Activated naive CD4-positive, alpha-beta T cell treated with anti-CD3 and anti-CD28 coated beads for 36 hours (primary cell): ENCODE results near the gene OSBPL9. TPM values are rescaled to one million over a fixed set of nuclear protein-coding genes. Genes with fewer than 3 reads are reported as not detected.
"Not testable (repeated sequence)": the region's sequence is repeated elsewhere in the genome, so short reads cannot be mapped to it uniquely, and the experiment has no call there.

Experiments
- CTCF ChIA-PET: fragments of 350-600 bp; sonication (Branson Sonifier 250); formaldehyde crosslinking; loops from one replicate; lab custom pipeline; 2021; ENCODE audit warnings: antibody characterized with exemption; lab: Charles Lee
- DNase-seq: peaks from one replicate; pipeline ENCODE4 v3.0.0-alpha.2; 2020
- H3K27ac Mint-ChIP-seq: one replicate; pipeline ENCODE4 v1.8.0; 2021; ENCODE audit warnings: mild to moderate bottlenecking, mixed read lengths
- H3K27me3 Mint-ChIP-seq: one replicate; pipeline ENCODE4 v1.8.0; 2021; ENCODE audit warnings: low read depth, mixed read lengths
- H3K36me3 Mint-ChIP-seq: one replicate; pipeline ENCODE4 v1.8.0; 2021; ENCODE audit warnings: low read depth, mixed read lengths
- H3K4me1 Mint-ChIP-seq: one replicate; pipeline ENCODE4 v1.8.0; 2021; ENCODE audit warnings: low read depth, mixed read lengths
- H3K4me3 Mint-ChIP-seq: one replicate; pipeline ENCODE4 v1.8.0; 2021; ENCODE audit warnings: mild to moderate bottlenecking, moderate library complexity, mixed read lengths
- H3K9me3 Mint-ChIP-seq: one replicate; pipeline ENCODE4 v1.8.0; 2021; ENCODE audit warnings: mixed read lengths
- intact Hi-C: fragments of 100-400 bp; cut with micrococcal nuclease; formaldehyde crosslinking; loops from one replicate; pipeline ENCODE4 v1.15.1; 2023
- total RNA-seq, 2 experiments: library from RNA; stranded (reverse); gene quantifications; one replicate each; pipeline ENCODE4 v1.2.3, GENCODE V29; 2021

The OSBPL9 gene
- total RNA-seq, 2 experiments from 2014 or later, result 38.2 to 40.7 TPM

DNA sequence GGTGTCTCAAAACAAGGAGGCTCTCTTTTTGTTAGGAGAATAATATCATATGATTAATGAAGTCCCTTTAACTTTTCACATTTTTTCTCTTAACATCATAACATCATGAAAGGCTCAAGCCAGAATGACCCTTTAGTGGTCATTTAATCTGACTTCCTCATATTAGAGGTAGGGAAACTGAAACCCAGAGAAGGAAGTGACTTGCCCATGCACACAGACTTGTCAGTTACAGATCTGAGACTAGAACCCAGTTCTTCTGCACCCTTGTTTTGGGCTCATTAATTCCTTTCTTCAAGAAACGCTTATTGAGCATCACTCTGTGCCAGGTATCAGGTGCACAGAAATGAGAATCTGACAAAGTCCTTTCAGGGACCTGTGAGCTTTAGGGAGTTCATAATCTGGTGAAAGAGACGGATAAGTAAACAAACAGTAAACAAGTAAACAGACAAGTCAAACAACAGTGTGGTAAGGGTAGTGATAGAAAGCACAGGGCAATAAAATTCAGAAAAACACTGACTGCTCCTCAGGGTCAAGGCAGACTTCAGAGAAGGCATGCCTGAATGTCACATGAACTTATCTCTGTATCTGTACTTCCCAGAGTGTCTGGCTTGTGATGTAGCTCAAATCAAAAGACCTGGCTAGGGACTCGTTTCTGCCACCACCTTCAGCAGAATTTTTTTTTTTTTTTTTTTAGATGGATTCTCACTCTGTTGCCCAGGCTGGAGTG, 38.3 kb upstream of the OSBPL9 start:
- Mint-ChIP-seq H3K27ac (no peak overlapping the region), H3K27me3 (no peaks in the 10 kb centered on the region), H3K4me1 (peaks cover 23% of the 10 kb centered on the region), H3K4me3 (no peak overlapping the region), H3K36me3 (no peaks in the 10 kb centered on the region), H3K9me3 (peaks cover 2% of the 10 kb centered on the region)
- no peak for DNase-seq
- CTCF ChIA-PET, result no interaction called here
- intact Hi-C loops, result no loop called here

DNA sequence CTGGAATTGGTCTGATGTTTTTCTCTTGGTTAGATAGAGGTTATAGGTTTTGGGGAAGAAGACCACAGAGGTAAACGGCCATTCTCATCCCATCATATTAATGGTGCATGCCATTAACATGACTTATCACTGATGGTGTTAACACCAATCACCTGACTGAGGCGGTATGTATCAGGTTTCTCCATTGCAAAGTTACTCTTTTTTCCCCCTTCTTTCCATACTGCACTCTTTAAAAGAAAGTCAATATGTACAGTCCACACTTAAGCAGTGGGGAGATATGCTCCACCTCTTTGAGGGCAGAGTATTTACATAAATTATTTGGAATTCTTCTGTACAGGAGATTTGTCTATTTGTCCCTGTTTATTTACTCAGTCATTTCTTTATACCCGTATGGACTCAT, 35.7 kb upstream of the OSBPL9 start:
- CTCF ChIA-PET, result interaction anchor here (0.7 kb wide), 1 partner anchor 811 kb away, joined by 3 read pairs; no protein-coding TSS in a partner anchor
- Mint-ChIP-seq H3K4me1 (peaks cover 8% of the 10 kb centered on the region), H3K4me3 (no peak overlapping the region), H3K27me3 (no peaks in the 10 kb centered on the region), H3K9me3 (peaks cover 2% of the 10 kb centered on the region), H3K27ac (no peak overlapping the region), H3K36me3 (no peaks in the 10 kb centered on the region)
- intact Hi-C loops, result no loop called here
- no peak for DNase-seq

DNA sequence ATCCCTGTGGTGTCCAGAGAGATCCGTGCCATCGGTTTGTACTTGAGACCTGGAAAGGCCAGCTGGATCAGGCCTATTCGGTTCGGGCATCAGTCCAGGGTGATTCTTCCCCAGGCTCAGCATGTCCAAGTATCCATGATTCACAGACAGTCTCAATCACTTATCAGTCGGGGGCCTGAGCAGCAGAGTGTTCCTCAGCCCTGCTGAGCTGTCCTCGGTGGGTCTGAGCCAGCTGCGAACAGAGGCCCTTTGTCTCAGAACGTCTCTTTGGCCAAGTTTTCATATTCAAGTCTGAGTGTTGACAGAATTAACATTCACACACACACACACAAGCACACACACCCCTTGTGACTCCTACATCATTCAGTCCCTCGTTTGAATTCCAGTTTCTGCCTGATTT, 33.4 kb upstream of the OSBPL9 start:
- CTCF ChIA-PET, result interaction anchor here (0.6 kb wide), 1 partner anchor 68 kb away, joined by 3 read pairs; no protein-coding TSS in a partner anchor
- H3K36me3 Mint-ChIP-seq, result no peaks in the 10 kb centered on the region
- no peaks in the 10 kb centered on the region for H3K9me3 Mint-ChIP-seq
- no peaks in the 10 kb centered on the region for H3K27me3 Mint-ChIP-seq
- no peak overlapping the region for H3K27ac Mint-ChIP-seq
- no peaks in the 10 kb centered on the region for H3K4me1 Mint-ChIP-seq
- H3K4me3 Mint-ChIP-seq, result no peak overlapping the region
- intact Hi-C loops, result no loop called here
- no peak for DNase-seq

GRCh38 chr1:51584021-51584420, 32.9 kb upstream of the OSBPL9 start:
- Mint-ChIP-seq H3K27ac (no peak overlapping the region), H3K4me1 (no peaks in the 10 kb centered on the region), H3K27me3 (no peaks in the 10 kb centered on the region), H3K4me3 (no peak overlapping the region), H3K9me3 (no peaks in the 10 kb centered on the region), H3K36me3 (no peaks in the 10 kb centered on the region)
- no peak for DNase-seq
- CTCF ChIA-PET, result no interaction called here
- intact Hi-C loops, result no loop called here

DNA sequence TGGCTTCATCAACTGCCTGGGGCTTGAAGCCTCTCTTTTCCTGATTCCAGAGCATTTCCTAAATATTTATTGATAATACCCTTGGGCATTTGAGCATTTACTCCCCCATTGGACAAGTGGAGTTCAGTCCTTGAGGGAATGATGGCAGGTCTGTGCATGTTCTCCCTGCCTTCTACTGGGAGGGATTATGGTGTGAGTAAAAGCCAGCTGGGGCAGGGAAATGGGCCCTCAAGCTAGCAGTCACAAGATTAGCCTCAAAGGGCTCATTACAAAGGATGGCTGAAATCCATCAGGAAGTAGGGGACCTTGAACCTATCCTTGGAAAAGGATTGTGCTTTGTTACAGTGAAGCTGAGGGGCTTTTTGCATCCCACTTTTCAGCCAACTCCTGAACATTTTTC, 24.2 kb upstream of the OSBPL9 start:
- no peak for DNase-seq
- Mint-ChIP-seq H3K27ac (no peak overlapping the region), H3K36me3 (no peaks in the 10 kb centered on the region), H3K4me1 (no peaks in the 10 kb centered on the region), H3K4me3 (no peak overlapping the region), H3K27me3 (no peaks in the 10 kb centered on the region), H3K9me3 (no peaks in the 10 kb centered on the region)
- intact Hi-C loops, result no loop called here
- CTCF ChIA-PET, result no interaction called here

DNA sequence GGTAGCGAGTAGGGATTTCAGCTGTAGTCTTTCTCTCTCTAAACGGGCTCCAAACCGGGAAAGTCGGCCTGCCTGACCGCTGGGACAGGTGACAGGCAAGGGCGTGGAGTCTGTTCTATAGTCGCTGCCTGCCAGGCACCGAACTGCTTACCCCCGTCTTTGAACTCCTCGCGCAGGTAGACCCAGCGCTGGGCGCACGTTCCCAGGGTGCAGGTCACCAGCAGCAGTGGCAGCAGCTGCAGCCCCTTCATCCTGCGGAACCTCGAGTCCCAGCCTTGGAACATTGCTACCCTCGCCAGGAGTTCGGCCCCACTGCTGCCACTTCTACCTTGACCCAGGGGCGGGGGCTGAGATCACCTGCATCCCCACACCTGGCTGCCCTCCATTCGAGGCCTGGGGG, 22.2 kb upstream of the OSBPL9 start:
- no peak for DNase-seq
- no peak overlapping the region for H3K27ac Mint-ChIP-seq
- no peaks in the 10 kb centered on the region for H3K9me3 Mint-ChIP-seq
- no peaks in the 10 kb centered on the region for H3K27me3 Mint-ChIP-seq
- CTCF ChIA-PET, result no interaction called here
- H3K36me3 Mint-ChIP-seq, result no peaks in the 10 kb centered on the region
- no peak overlapping the region for H3K4me3 Mint-ChIP-seq
- H3K4me1 Mint-ChIP-seq, result no peaks in the 10 kb centered on the region
- intact Hi-C loops, result no loop called here

GRCh38 chr1:51600529-51600928, 16.4 kb upstream of the OSBPL9 start:
- DNase-seq, result no peak
- no peaks in the 10 kb centered on the region for H3K9me3 Mint-ChIP-seq
- no peaks in the 10 kb centered on the region for H3K4me1 Mint-ChIP-seq
- CTCF ChIA-PET, result no interaction called here
- no peaks in the 10 kb centered on the region for H3K36me3 Mint-ChIP-seq
- no peaks in the 10 kb centered on the region for H3K27me3 Mint-ChIP-seq
- no peak overlapping the region for H3K4me3 Mint-ChIP-seq
- intact Hi-C loops, result no loop called here
- no peak overlapping the region for H3K27ac Mint-ChIP-seq

- Mint-ChIP-seq H3K27me3 (no peaks in the 10 kb centered on the region), H3K4me1 (no peaks in the 10 kb centered on the region), H3K27ac (no peak overlapping the region), H3K4me3 (no peak overlapping the region), H3K9me3 (no peaks in the 10 kb centered on the region), H3K36me3 (no peaks in the 10 kb centered on the region)
- intact Hi-C loops, result no loop called here
- CTCF ChIA-PET, result no interaction called here
- DNase-seq, result no peak
Measured at GRCh38 chr1:51600965-51601364, 15.9 kb upstream of the OSBPL9 start.

DNA sequence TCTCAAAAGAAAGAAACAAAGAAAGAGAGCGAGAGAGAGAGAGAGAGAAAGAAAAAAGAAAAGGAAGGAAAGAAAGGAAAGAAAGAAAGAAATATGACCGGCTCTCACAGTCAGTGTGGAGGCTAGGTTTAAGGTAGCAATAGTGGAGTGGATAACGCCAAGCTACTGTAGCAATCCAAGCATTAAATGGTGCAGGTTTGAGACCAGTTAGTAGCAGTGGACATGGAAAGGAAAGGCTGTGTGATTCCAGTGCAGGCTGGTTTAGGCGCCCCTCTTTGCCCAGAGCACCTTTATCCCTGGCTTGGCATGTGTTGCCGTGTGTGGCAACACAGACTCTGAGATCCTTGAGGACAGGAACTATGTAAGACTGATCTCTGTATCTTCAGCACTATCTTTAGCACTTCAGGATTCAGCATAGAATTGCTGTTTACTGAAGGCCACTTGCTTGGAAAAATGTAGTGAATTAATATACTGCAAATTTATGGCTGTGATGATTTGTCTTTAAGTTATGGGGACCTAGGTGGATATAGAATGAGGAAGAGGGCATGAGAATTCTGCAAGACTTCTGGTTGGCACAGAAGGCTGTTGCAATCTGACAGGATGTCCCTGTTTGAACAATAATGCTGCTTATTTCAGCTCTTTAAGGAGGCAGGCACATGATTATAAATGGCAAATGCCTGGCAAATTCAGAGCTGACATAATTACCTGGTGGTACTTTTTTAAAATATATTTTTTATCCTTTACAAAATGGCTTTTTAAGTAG, 10.8 kb upstream of the OSBPL9 start:
- H3K27me3 Mint-ChIP-seq, result no peaks in the 10 kb centered on the region
- no peaks in the 10 kb centered on the region for H3K9me3 Mint-ChIP-seq
- CTCF ChIA-PET, result interaction anchor here (0.7 kb wide), 1 partner anchor 53 kb away, joined by 3 read pairs; no protein-coding TSS in a partner anchor
- intact Hi-C loops, result no loop called here
- no peaks in the 10 kb centered on the region for H3K4me1 Mint-ChIP-seq
- H3K4me3 Mint-ChIP-seq, result no peak overlapping the region
- no peak for DNase-seq
- no peak overlapping the region for H3K27ac Mint-ChIP-seq
- no peaks in the 10 kb centered on the region for H3K36me3 Mint-ChIP-seq

DNA sequence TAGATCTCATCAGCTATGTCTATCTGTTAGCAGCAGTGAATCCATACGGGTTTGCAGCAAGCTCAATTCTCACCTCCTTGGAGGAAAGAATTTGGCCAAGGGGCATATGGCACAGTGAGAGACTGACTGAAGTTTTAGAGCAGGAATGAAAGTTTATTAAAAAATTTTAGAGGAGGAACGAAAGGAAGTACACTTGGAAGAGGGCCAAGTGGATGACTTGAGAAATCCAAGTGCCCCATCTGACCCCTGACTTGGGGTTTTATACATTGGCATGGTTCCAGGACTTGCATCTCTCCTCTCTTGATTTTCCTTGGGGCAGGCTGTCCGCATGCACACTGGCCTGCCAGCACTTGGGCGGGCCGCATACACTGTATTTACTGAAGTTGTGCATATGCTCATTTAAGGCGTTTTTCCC, 9.2 kb upstream of the OSBPL9 start:
- Mint-ChIP-seq H3K27ac (no peak overlapping the region), H3K9me3 (no peaks in the 10 kb centered on the region), H3K27me3 (no peaks in the 10 kb centered on the region), H3K36me3 (no peaks in the 10 kb centered on the region), H3K4me1 (no peaks in the 10 kb centered on the region), H3K4me3 (no peak overlapping the region)
- no peak for DNase-seq
- CTCF ChIA-PET, result interaction anchor here (0.6 to 1.5 kb wide), 3 partner anchors 68 to 638 kb away, joined by 3 to 4 read pairs (median 3); no protein-coding TSS in a partner anchor
- intact Hi-C loops, result no loop called here

- intact Hi-C loops, H3K9me3 Mint-ChIP-seq, H3K4me3 Mint-ChIP-seq, H3K27me3 Mint-ChIP-seq, CTCF ChIA-PET, DNase-seq, H3K4me1 Mint-ChIP-seq, H3K27ac Mint-ChIP-seq, H3K36me3 Mint-ChIP-seq: not testable (repeated sequence)
Measured at GRCh38 chr1:51610104-51610503, 6.8 kb upstream of the OSBPL9 start.

DNA sequence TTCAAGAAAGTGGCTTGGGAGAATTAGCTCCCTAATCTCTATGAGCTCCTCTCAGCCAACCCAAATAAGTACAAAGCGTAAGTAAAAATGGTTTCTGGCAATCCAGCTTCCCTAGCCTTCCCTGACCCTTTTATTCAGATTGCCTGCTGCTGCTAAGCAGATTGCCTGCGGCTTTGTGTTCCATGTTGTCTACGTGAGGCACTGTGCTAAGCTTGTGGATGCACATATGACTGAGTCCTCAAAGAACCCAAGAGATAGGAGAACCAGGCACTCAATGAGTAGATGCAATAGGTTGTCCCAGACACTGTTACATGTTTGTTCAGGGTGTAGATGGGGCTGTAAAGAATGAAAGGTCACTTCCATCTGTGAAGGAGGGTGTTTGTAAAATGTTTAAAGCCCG, 6.3 kb upstream of the OSBPL9 start:
- CTCF ChIA-PET, result no interaction called here
- no peaks in the 10 kb centered on the region for H3K27me3 Mint-ChIP-seq
- no peak for DNase-seq
- intact Hi-C loops, result no loop called here
- no peaks in the 10 kb centered on the region for H3K4me1 Mint-ChIP-seq
- H3K9me3 Mint-ChIP-seq, result no peaks in the 10 kb centered on the region
- no peak overlapping the region for H3K27ac Mint-ChIP-seq
- H3K36me3 Mint-ChIP-seq, result no peaks in the 10 kb centered on the region
- H3K4me3 Mint-ChIP-seq, result no peak overlapping the region
